Stomach (tissue), 9 donors: ENCODE results near the gene SLC43A1. TPM values are rescaled to one million over a fixed set of nuclear protein-coding genes. Genes with fewer than 3 reads are reported as not detected.

Experiments used
- DNase-seq, 2 donors: peaks; one replicate each; pipeline versions ENCODE4 v3.0.0 to v3.0.0-alpha.2; 2013 to 2019
- H3K27ac ChIP-seq, 5 donors: fragments of 200-600 bp in 4 of 5; sonication (generic) in 4 of 5; one replicate each; pipeline ENCODE4 v1.5.1; 2013 to 2019; ENCODE audit warnings: mild to moderate bottlenecking in 1 of 5, moderate library complexity in 1 of 5
- H3K27me3 ChIP-seq, 3 donors: fragments of 200-600 bp; sonication (generic); one replicate each; pipeline ENCODE4 v1.5.1; 2017 to 2019; ENCODE audit warnings: mixed run types in 1 of 3
- H3K36me3 ChIP-seq, 4 donors: fragments of 200-600 bp; sonication (generic); 1 replicate in 3 of 4; 2 replicates in 1 of 4; pipeline ENCODE4 v1.5.1; 2016 to 2019
- H3K4me1 ChIP-seq, 4 donors: fragments of 200-600 bp; sonication (generic); one replicate each; pipeline ENCODE4 v1.5.1; 2016 to 2019
- H3K4me3 ChIP-seq, 4 donors: fragments of 200-600 bp; sonication (generic) in 3 of 4; one replicate each; pipeline ENCODE4 v1.5.1; 2016 to 2019; ENCODE audit warnings: mild to moderate bottlenecking in 1 of 4
- H3K9me3 ChIP-seq, 4 donors: fragments of 200-600 bp; sonication (generic); one replicate each; pipeline ENCODE4 v1.5.1; 2016 to 2019
- CTCF ChIP-seq, 7 experiments: fragments of 450-650 bp in 4 of 7; fragments of 200-600 bp in 3 of 7; sonication (generic) in 3 of 7; IDR thresholded peaks; one replicate each; pipeline ENCODE4 v1.5.1; 2016 to 2019; ENCODE audit warnings: antibody characterized with exemption in 7 of 7, control low read depth in 2 of 7, mild to moderate bottlenecking in 1 of 7
- EP300 ChIP-seq: sonication (generic); formaldehyde crosslinking; IDR thresholded peaks from one replicate; pipeline ENCODE4 v1.6.1; 2017; ENCODE audit warnings: antibody characterized with exemption
- POLR2A ChIP-seq, 4 donors: fragments of 450-650 bp; IDR thresholded peaks; one replicate each; pipeline ENCODE4 v1.6.1; 2016; ENCODE audit warnings: antibody characterized with exemption in 4 of 4, control low read depth in 2 of 4, mild to moderate bottlenecking in 1 of 4, moderate library complexity in 1 of 4
- POLR2AphosphoS5 ChIP-seq, 3 donors: sonication (generic); formaldehyde crosslinking; IDR thresholded peaks; one replicate each; pipeline ENCODE4 v1.6.1; 2016; ENCODE audit warnings: antibody characterized with exemption in 3 of 3
- WGBS, 5 donors: extraction: QIAGEN DNeasy Blood & Tissue Kit in 3 of 5; methylation state at CpG; one replicate each; pipeline versions ENCODE4 v1.1.5 to v1.1.7; 2013 to 2018; 5-methylcytosine and 5-hydroxymethylcytosine counted together
- intact Hi-C: fragments of 100-400 bp; cut with DNase I; formaldehyde crosslinking; loops from one replicate; pipeline ENCODE4 v1.15.1; 2023; ENCODE audit warnings: low total_unique reads
- polyA plus RNA-seq, 3 donors: library from polyadenylated mRNA; stranded (reverse); fragments of 200-250 nt; gene quantifications; one replicate each; pipeline ENCODE4 v1.2.3, GENCODE V29; 2013
- total RNA-seq, 5 donors: library from RNA; depleted of rRNA; stranded (reverse); fragments of >200 nt; gene quantifications; one replicate each; pipeline versions ENCODE4 v1.1.0 to v1.2.3, GENCODE V29; 2014 to 2016
- donor health status: healthy with polysubstance abuse.
- donor health status: Bipolar disorder and iron deficiency.
- donor health status: healthy.

The SLC43A1 gene
- total and polyA plus RNA-seq, 8 donors = 10.5 to 38.4 (median 19.1) TPM

- WGBS, 5 donors = 83 to 95% (median 91%) methylated on average over 2 of the region's 2 CpGs
- DNase-seq = no peak
- H3K4me1 ChIP-seq = no peaks in the 10 kb centered on the region
- no peak overlapping the region for H3K4me3 ChIP-seq
- no peaks in the 10 kb centered on the region for H3K27me3 ChIP-seq
- H3K9me3 ChIP-seq = no peaks in the 10 kb centered on the region
- H3K36me3 ChIP-seq = peaks cover 55 to 100% (median 99%) of the 10 kb centered on the region in 4 donors
- TF ChIP-seq POLR2AphosphoS5 (IDR thresholded peaks at IDR 0.05) (no peak), CTCF (IDR thresholded peaks at IDR 0.05) (no peak), POLR2A (IDR thresholded peaks at IDR 0.05) (no peak), EP300 (no peak)
- no peak overlapping the region for H3K27ac ChIP-seq
- intact Hi-C loops = no loop called here
Observed at GRCh38 chr11:57555393-57555792, 39.9 kb upstream of the SLC43A1 start.

- Histone ChIP-seq H3K36me3 (peaks cover 60 to 100% (median 98%) of the 10 kb centered on the region in 4 donors), H3K9me3 (no peaks in the 10 kb centered on the region), H3K27me3 (no peaks in the 10 kb centered on the region), H3K4me3 (no peak overlapping the region), H3K27ac (no peak overlapping the region), H3K4me1 (no peaks in the 10 kb centered on the region)
- intact Hi-C loops = no loop called here
- WGBS, 5 donors = 74 to 93% (median 87%) methylated on average over 5 of the region's 5 CpGs
- no peak for DNase-seq
- TF ChIP-seq POLR2A (IDR thresholded peaks at IDR 0.05) (no peak), CTCF (IDR thresholded peaks at IDR 0.05) (no peak), EP300 (no peak), POLR2AphosphoS5 (IDR thresholded peaks at IDR 0.05) (no peak)
Observed at GRCh38 chr11:57552479-57552878, 37.0 kb upstream of the SLC43A1 start.

GRCh38 chr11:57551941-57552340 is 36.4 kb upstream of the SLC43A1 start:
- intact Hi-C loops = no loop called here
- Histone ChIP-seq H3K9me3 (no peaks in the 10 kb centered on the region), H3K27me3 (no peaks in the 10 kb centered on the region), H3K4me1 (no peaks in the 10 kb centered on the region), H3K36me3 (peaks cover 57 to 100% (median 97%) of the 10 kb centered on the region in 4 donors), H3K4me3 (no peak overlapping the region), H3K27ac (no peak overlapping the region)
- WGBS, 5 donors = 89 to 100% (median 93%) methylated on average over 3 to 4 of the region's 4 CpGs
- DNase-seq = no peak
- TF ChIP-seq POLR2A (IDR thresholded peaks at IDR 0.05) (no peak), EP300 (no peak)

GRCh38 chr11:57549983-57550382 is 34.5 kb upstream of the SLC43A1 start:
- no peak for DNase-seq
- Histone ChIP-seq H3K27ac (no peak overlapping the region), H3K36me3 (peaks cover 52 to 90% (median 88%) of the 10 kb centered on the region in 4 donors), H3K4me1 (no peaks in the 10 kb centered on the region), H3K4me3 (no peak overlapping the region), H3K9me3 (no peaks in the 10 kb centered on the region), H3K27me3 (no peaks in the 10 kb centered on the region)
- no peak for TF ChIP-seq POLR2AphosphoS5 (IDR thresholded peaks at IDR 0.05)
- no peak for TF ChIP-seq CTCF (IDR thresholded peaks at IDR 0.05)
- TF ChIP-seq POLR2A (IDR thresholded peaks at IDR 0.05) = no peak
- WGBS, 5 donors = 84 to 93% (median 89%) methylated on average over 8 of the region's 8 CpGs
- intact Hi-C loops = no loop called here

- no peak overlapping the region for H3K27ac ChIP-seq
- no peaks in the 10 kb centered on the region for H3K27me3 ChIP-seq
- intact Hi-C loops = no loop called here
- 29 to 58% (median 51%) methylated on average over 6 of the region's 6 CpGs for WGBS, 5 donors
- peaks cover 35 to 69% (median 67%) of the 10 kb centered on the region in 4 donors for H3K36me3 ChIP-seq
- no peaks in the 10 kb centered on the region for H3K9me3 ChIP-seq
- DNase-seq = no peak
- TF ChIP-seq POLR2AphosphoS5 (IDR thresholded peaks at IDR 0.05) = no peak
- TF ChIP-seq EP300 = no peak
- no peak for TF ChIP-seq CTCF (IDR thresholded peaks at IDR 0.05)
- TF ChIP-seq POLR2A (IDR thresholded peaks at IDR 0.05) = no peak
- H3K4me1 ChIP-seq = no peaks in the 10 kb centered on the region
- H3K4me3 ChIP-seq = no peak overlapping the region
Observed at GRCh38 chr11:57547854-57548377, 32.4 kb upstream of the SLC43A1 start.
